Erythroblast (primary cell): Measurements from ENCODE around the gene TEX14.

Experiments used
- GATA1 ChIP-seq: IDR thresholded peaks from 2 replicates; pipeline ENCODE4 v1.6.1; 2011; ENCODE audit warnings: low read depth, mild to moderate bottlenecking, control low read depth, low read length, moderate library complexity
- POLR2A ChIP-seq: IDR thresholded peaks from 2 replicates; pipeline ENCODE4 v1.6.1; 2011; ENCODE audit warnings: mild to moderate bottlenecking, low read length

DNA sequence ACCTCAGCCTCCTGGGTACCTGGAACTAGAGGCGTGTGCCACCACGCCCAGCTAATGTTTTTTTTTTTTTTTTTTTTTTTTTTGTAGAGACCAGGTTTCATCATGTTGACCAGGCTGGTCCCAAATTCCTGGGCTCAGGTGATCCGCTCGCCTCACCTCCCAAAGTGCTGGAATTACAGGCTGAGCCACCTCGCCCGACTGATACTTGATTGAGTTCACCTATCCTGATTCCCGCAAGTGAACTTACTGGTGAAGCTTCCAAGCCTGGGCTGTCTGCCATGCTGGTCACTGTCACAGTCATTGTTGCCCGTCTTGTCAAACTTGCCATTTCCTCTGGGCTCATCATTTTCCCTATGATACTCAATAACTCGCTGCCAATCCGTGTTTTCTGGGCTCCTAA is 106.3 kb downstream of the TEX14 start:
- TF ChIP-seq POLR2A (no peak), GATA1 (no peak)
